Naive thymus-derived CD8-positive, alpha-beta T cell (primary cell): ENCODE results near the gene INSIG1. TPM values are rescaled to one million over a fixed set of nuclear protein-coding genes. Genes with fewer than 3 reads are reported as not detected.

Experiments
- ATAC-seq, 2 donors: fragments of 150-1000 bp; cut with Tn5 transposase in 1 of 2; sonication (Bioruptor Pico), chemical (Tn5 transposase) in 1 of 2; 1 replicate in 1 of 2; 2 replicates in 1 of 2; pipeline ENCODE4 v1.10.0; 2021; ENCODE audit warnings: mild to moderate bottlenecking in 2 of 2, moderate library complexity in 2 of 2
- POLR2A ChIA-PET: fragments of 350-600 bp; sonication (Branson Sonifier 250); formaldehyde crosslinking; loops from one replicate; lab custom pipeline; 2021; ENCODE audit warnings: antibody characterized with exemption; lab: Charles Lee
- DNase-seq, 10 donors: peaks; one replicate each; pipeline versions ENCODE4 v3.0.0 to v3.0.0-alpha.2; 2020 to 2022
- H3K27ac Mint-ChIP-seq, 10 donors: one replicate each; pipeline ENCODE4 v1.8.0; 2020 to 2022; ENCODE audit warnings: mild to moderate bottlenecking in 10 of 10, mixed read lengths in 10 of 10, moderate library complexity in 4 of 10, inconsistent platforms in 1 of 10
- H3K27me3 Mint-ChIP-seq, 5 donors: one replicate each; pipeline ENCODE4 v1.8.0; 2021 to 2022; ENCODE audit warnings: mixed read lengths in 5 of 5
- H3K36me3 Mint-ChIP-seq, 3 donors: one replicate each; pipeline ENCODE4 v1.8.0; 2020 to 2022; ENCODE audit warnings: mixed read lengths in 3 of 3, mild to moderate bottlenecking in 2 of 3, inconsistent platforms in 1 of 3
- H3K4me1 Mint-ChIP-seq, 4 donors: one replicate each; pipeline ENCODE4 v1.8.0; 2021 to 2022; ENCODE audit warnings: mixed read lengths in 4 of 4
- H3K4me3 Mint-ChIP-seq, 10 donors: one replicate each; pipeline ENCODE4 v1.8.0; 2020 to 2022; ENCODE audit warnings: mild to moderate bottlenecking in 10 of 10, mixed read lengths in 10 of 10, moderate library complexity in 6 of 10, inconsistent platforms in 1 of 10
- H3K9me3 Mint-ChIP-seq, 9 donors: one replicate each; pipeline ENCODE4 v1.8.0; 2020 to 2022; ENCODE audit warnings: mixed read lengths in 9 of 9, mild to moderate bottlenecking in 3 of 9, inconsistent platforms in 1 of 9, moderate library complexity in 1 of 9
- polyA plus RNA-seq, 3 donors: library from polyadenylated mRNA; unstranded; fragments of 300-500 nt; fragmentation: Illumina TruSeq; gene quantifications; one replicate each; pipeline ENCODE4 v1.2.3, GENCODE V29; 2021
- total RNA-seq, 8 experiments: library from RNA in 2 of 8; stranded (reverse) in 2 of 8; gene quantifications; one replicate each; pipeline ENCODE4 v1.2.3 and lab custom pipeline; 2021 to 2026

Gene INSIG1
- total and polyA plus RNA-seq, 5 experiments from 2014 or later, result 25.5 to 53.0 (median 33.6) TPM

- H3K36me3 Mint-ChIP-seq, result no peaks in the 10 kb centered on the region
- ATAC-seq (no peak), DNase-seq (no peak)
- POLR2A ChIA-PET, result no interaction called here
- H3K4me3 Mint-ChIP-seq, result peak overlapping the region in 1 of 10 donors; percentile 12
- H3K27ac Mint-ChIP-seq, result no peak overlapping the region
- no peaks in the 10 kb centered on the region for H3K9me3 Mint-ChIP-seq
- peaks cover 0 to 8% (median 3%) of the 10 kb centered on the region in 5 donors for H3K27me3 Mint-ChIP-seq
- H3K4me1 Mint-ChIP-seq, result peaks cover 0 to 5% (median 2%) of the 10 kb centered on the region in 4 donors
These were observed 39.5 kb upstream of the INSIG1 start for GRCh38 chr7:155258226-155258560.

- Mint-ChIP-seq H3K4me1 (peaks cover 0 to 2% (median under 1%) of the 10 kb centered on the region in 4 donors), H3K27ac (no peak overlapping the region), H3K36me3 (no peaks in the 10 kb centered on the region), H3K4me3 (no peak overlapping the region), H3K27me3 (no peaks in the 10 kb centered on the region), H3K9me3 (no peaks in the 10 kb centered on the region)
- no peak for DNase-seq
- no peak for ATAC-seq
- POLR2A ChIA-PET, result no interaction called here
These were observed 37.7 kb upstream of the INSIG1 start for GRCh38 chr7:155259866-155260497.

DNA sequence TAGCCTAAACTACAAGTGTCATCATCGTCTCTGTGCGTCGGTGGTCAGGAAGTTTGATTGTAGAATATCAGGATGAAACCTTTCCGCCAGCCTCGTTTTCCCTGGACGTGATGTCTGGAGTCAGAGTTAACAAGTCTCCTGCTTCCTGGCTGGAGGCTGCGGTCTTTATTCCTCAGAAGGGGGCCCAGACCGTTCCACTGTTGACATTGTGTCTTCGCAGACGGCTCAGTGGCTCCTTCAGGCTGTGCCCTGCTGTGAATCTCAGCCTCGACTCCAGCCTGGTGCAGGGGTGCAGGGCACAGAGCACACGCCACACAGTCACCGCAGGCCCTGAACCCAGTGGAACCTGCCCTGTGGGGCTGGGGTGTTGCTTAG lies 37.2 kb upstream of the INSIG1 start:
- no peak for ATAC-seq
- H3K36me3 Mint-ChIP-seq, result no peaks in the 10 kb centered on the region
- no peak overlapping the region for H3K27ac Mint-ChIP-seq
- POLR2A ChIA-PET, result no interaction called here
- H3K4me3 Mint-ChIP-seq, result no peak overlapping the region
- H3K9me3 Mint-ChIP-seq, result no peaks in the 10 kb centered on the region
- peaks cover 0 to 2% (median under 1%) of the 10 kb centered on the region in 4 donors for H3K4me1 Mint-ChIP-seq
- no peak for DNase-seq
- H3K27me3 Mint-ChIP-seq, result no peaks in the 10 kb centered on the region

- no peaks in the 10 kb centered on the region for H3K27me3 Mint-ChIP-seq
- POLR2A ChIA-PET, result no interaction called here
- ATAC-seq, result no peak
- H3K9me3 Mint-ChIP-seq, result no peaks in the 10 kb centered on the region
- H3K27ac Mint-ChIP-seq, result peak overlapping the region in 1 of 10 donors; percentile 28
- H3K36me3 Mint-ChIP-seq, result no peaks in the 10 kb centered on the region
- H3K4me3 Mint-ChIP-seq, result no peak overlapping the region
- peaks cover 0 to 2% (median under 1%) of the 10 kb centered on the region in 4 donors for H3K4me1 Mint-ChIP-seq
- DNase-seq, result no peak
These were observed 36.4 kb upstream of the INSIG1 start for GRCh38 chr7:155261031-155261985.

GRCh38 chr7:155262031-155262430 lies 35.6 kb upstream of the INSIG1 start:
- no peak for ATAC-seq
- POLR2A ChIA-PET, result no interaction called here
- H3K4me3 Mint-ChIP-seq, result no peak overlapping the region
- DNase-seq, result no peak
- H3K4me1 Mint-ChIP-seq, result peaks cover 0 to 2% (median under 1%) of the 10 kb centered on the region in 4 donors
- no peaks in the 10 kb centered on the region for H3K36me3 Mint-ChIP-seq
- H3K9me3 Mint-ChIP-seq, result no peaks in the 10 kb centered on the region
- H3K27me3 Mint-ChIP-seq, result no peaks in the 10 kb centered on the region
- H3K27ac Mint-ChIP-seq, result no peak overlapping the region

- POLR2A ChIA-PET, result no interaction called here
- ATAC-seq, result no peak
- H3K9me3 Mint-ChIP-seq, result no peaks in the 10 kb centered on the region
- no peak for DNase-seq
- H3K4me3 Mint-ChIP-seq, result no peak overlapping the region
- peaks cover 0 to under 1% (median 0%) of the 10 kb centered on the region in 4 donors for H3K4me1 Mint-ChIP-seq
- no peak overlapping the region for H3K27ac Mint-ChIP-seq
- H3K36me3 Mint-ChIP-seq, result no peaks in the 10 kb centered on the region
- H3K27me3 Mint-ChIP-seq, result no peaks in the 10 kb centered on the region
These were observed 34.6 kb upstream of the INSIG1 start for GRCh38 chr7:155263051-155263450.

- POLR2A ChIA-PET, result no interaction called here
- Mint-ChIP-seq H3K27me3 (no peaks in the 10 kb centered on the region), H3K27ac (no peak overlapping the region), H3K36me3 (no peaks in the 10 kb centered on the region), H3K4me1 (no peaks in the 10 kb centered on the region), H3K9me3 (no peaks in the 10 kb centered on the region), H3K4me3 (no peak overlapping the region)
- ATAC-seq (no peak), DNase-seq (no peak)
These were observed 34.0 kb upstream of the INSIG1 start for GRCh38 chr7:155263581-155264143.

DNA sequence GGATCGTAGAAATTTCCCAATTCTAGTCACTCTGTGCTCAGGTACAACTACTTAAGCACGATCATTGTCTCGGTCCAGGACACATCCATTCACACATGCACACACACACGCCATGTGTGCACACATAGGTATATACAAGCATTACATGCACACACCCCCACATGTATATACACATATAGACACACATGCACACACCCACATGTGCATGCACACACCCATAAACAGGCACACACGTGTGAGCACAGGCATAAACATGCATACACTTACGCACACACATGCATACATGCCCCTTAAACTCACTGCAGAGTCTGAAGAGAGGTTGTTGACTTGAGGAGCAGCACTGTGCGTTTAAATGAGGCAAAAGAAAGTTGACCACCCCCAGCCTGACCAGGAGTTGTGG lies 32.5 kb upstream of the INSIG1 start:
- H3K27me3 Mint-ChIP-seq, result no peaks in the 10 kb centered on the region
- DNase-seq, result no peak
- no peak overlapping the region for H3K27ac Mint-ChIP-seq
- H3K4me1 Mint-ChIP-seq, result no peaks in the 10 kb centered on the region
- POLR2A ChIA-PET, result no interaction called here
- no peak overlapping the region for H3K4me3 Mint-ChIP-seq
- H3K36me3 Mint-ChIP-seq, result no peaks in the 10 kb centered on the region
- no peaks in the 10 kb centered on the region for H3K9me3 Mint-ChIP-seq
- ATAC-seq, result no peak

DNA sequence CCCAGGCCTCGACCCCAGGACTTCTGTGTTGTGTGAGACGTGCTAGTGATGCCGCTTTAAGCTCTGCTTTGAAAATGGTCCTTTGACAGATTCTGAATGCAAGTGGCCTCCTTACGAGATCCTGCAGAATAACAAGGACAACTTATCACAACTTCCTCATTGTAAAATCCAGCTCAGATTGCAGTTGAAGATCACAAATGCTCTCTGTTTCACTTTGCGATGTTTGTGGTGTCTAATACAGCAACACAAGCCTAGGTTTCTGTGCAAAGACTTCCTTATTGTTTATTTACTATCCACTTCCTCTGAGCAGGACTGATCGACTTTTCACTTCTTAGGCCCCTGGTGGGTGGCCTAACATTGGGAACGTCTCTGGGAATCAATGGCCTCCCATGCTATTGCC lies 31.7 kb upstream of the INSIG1 start:
- POLR2A ChIA-PET, result no interaction called here
- H3K4me3 Mint-ChIP-seq, result peak overlapping the region in 1 of 10 donors; percentile 52
- no peaks in the 10 kb centered on the region for H3K36me3 Mint-ChIP-seq
- H3K9me3 Mint-ChIP-seq, result no peaks in the 10 kb centered on the region
- no peak overlapping the region for H3K27ac Mint-ChIP-seq
- no peak for DNase-seq
- H3K27me3 Mint-ChIP-seq, result peaks cover 0 to 2% (median 0%) of the 10 kb centered on the region in 5 donors
- ATAC-seq, result no peak
- H3K4me1 Mint-ChIP-seq, result peaks cover 0 to 1% (median 0%) of the 10 kb centered on the region in 4 donors

DNA sequence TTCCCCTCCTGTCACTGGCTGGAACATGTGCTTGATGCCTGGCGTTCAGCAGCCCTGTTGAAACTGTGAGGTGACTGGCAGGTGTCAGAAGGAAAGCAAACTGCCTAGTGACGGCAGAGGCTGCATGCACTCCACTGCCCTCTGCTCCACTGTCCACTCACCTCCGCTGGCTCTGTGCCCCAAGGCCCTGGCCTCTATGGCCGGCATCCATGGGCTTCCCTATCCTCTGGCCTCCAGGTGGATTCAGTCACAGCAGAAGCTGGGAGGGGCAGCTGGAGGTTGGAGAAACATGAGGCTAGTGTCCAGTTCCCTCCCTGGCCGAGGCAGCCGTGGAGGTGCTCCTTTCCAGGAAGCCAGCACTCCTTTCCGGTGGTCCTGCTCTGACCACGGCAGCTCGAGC lies 31.2 kb upstream of the INSIG1 start:
- Mint-ChIP-seq H3K4me1 (peaks cover 0 to 1% (median 0%) of the 10 kb centered on the region in 4 donors), H3K9me3 (no peaks in the 10 kb centered on the region), H3K27me3 (peaks cover 0 to 2% (median 0%) of the 10 kb centered on the region in 5 donors), H3K36me3 (no peaks in the 10 kb centered on the region), H3K4me3 (no peak overlapping the region), H3K27ac (no peak overlapping the region)
- POLR2A ChIA-PET, result interaction anchor here (1.0 kb wide), 1 partner anchor 31 kb away, joined by 3 read pairs; no protein-coding TSS in a partner anchor
- DNase-seq (no peak), ATAC-seq (no peak)

GRCh38 chr7:155267023-155267422 lies 30.7 kb upstream of the INSIG1 start:
- Mint-ChIP-seq H3K27me3 (peaks cover 0 to 2% (median 0%) of the 10 kb centered on the region in 5 donors), H3K4me3 (no peak overlapping the region), H3K9me3 (no peaks in the 10 kb centered on the region), H3K27ac (no peak overlapping the region), H3K4me1 (peaks cover 0 to 1% (median 0%) of the 10 kb centered on the region in 4 donors), H3K36me3 (no peaks in the 10 kb centered on the region)
- no peak for ATAC-seq
- no peak for DNase-seq
- POLR2A ChIA-PET, result interaction anchor here (1.0 kb wide), 1 partner anchor 30 kb away, joined by 3 read pairs; no protein-coding TSS in a partner anchor

DNA sequence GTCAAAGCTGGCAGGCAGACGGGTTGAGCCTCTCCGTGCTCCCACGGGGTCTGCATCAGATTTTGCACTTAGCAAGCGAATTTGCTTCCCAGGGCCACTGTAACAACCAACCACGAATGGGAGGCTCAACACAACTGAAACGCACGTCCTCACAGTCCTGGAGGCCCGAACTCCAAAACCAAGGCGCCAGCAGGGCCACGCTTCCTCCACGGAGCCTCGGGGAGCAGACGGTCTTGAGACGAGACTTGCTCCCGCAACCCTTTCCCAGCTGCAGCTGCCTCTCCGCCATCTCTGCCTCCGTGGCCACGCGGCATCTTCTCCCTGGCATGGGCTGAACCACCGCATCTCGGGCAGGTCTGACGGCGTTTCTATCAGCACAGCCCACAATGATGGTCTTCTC lies 30.2 kb upstream of the INSIG1 start:
- H3K4me1 Mint-ChIP-seq, result peaks cover 0 to 1% (median 0%) of the 10 kb centered on the region in 4 donors
- H3K4me3 Mint-ChIP-seq, result no peak overlapping the region
- H3K36me3 Mint-ChIP-seq, result no peaks in the 10 kb centered on the region
- ATAC-seq, result no peak
- no peaks in the 10 kb centered on the region for H3K9me3 Mint-ChIP-seq
- POLR2A ChIA-PET, result interaction anchor here (1.0 kb wide), 1 partner anchor 30 kb away, joined by 3 read pairs; no protein-coding TSS in a partner anchor
- H3K27ac Mint-ChIP-seq, result no peak overlapping the region
- DNase-seq, result no peak
- H3K27me3 Mint-ChIP-seq, result peaks cover 0 to 2% (median 0%) of the 10 kb centered on the region in 5 donors

DNA sequence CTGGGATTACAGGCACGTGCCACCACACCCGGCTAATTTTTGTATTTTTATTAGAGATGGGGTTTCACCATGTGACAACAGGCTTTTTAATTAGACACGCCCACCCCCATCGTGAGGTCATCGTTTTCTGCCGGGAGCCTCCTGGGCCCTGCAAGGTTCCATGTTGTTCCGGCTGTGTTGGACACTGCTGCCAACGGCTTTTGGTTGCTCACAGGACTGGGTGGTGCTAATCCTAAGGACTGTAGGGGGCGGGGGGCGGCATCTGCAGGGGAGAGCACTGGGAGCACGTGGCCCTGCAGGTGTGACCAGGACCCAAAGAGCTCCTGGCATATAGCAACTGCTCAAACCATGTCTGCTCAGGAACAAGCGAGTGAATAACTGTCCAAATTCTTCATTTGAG lies 29.5 kb upstream of the INSIG1 start:
- H3K36me3 Mint-ChIP-seq, result no peaks in the 10 kb centered on the region

More for the DNA sequence above, 29.5 kb upstream of the INSIG1 start:
- Mint-ChIP-seq H3K27ac (no peak overlapping the region), H3K27me3 (peaks cover 0 to 3% (median 1%) of the 10 kb centered on the region in 5 donors), H3K4me3 (no peak overlapping the region), H3K9me3 (no peaks in the 10 kb centered on the region), H3K4me1 (peaks cover 0 to 1% (median 0%) of the 10 kb centered on the region in 4 donors)
- ATAC-seq, result no peak
- no peak for DNase-seq
- POLR2A ChIA-PET, result no interaction called here
